Common myeloid progenitor, CD34-positive (primary cell): ENCODE measurements around the gene PLEKHA5.

Source experiments
- CTCF ChIA-PET: fragments of 350-600 bp; sonication (Branson Sonifier 250); formaldehyde crosslinking; loops from one replicate; lab custom pipeline; 2021; ENCODE audit warnings: antibody characterized with exemption; lab: Charles Lee
- POLR2A ChIA-PET: fragments of 350-600 bp; sonication (Branson Sonifier 250); formaldehyde crosslinking; loops from one replicate; lab custom pipeline; 2021; ENCODE audit warnings: antibody characterized with exemption; lab: Charles Lee
- DNase-seq, 3 donors: peaks; one replicate each; pipeline versions ENCODE4 v3.0.0 to v3.0.0-alpha.2; 2013
- H3K27ac ChIP-seq, 2 experiments: 1 replicate in 1 of 2; 2 replicates in 1 of 2; pipeline ENCODE4 v1.7.0; 2013; ENCODE audit warnings: inconsistent platforms in 2 of 2, low read length in 2 of 2, mild to moderate bottlenecking in 2 of 2, low read depth in 1 of 2, moderate library complexity in 1 of 2; ENCODE audit not compliant: severe bottlenecking in 2 of 2, insufficient read depth in 1 of 2, poor library complexity in 1 of 2
- H3K27me3 ChIP-seq, 5 experiments: replicated peaks in 2 of 5; 1 replicate in 3 of 5; 2 replicates in 2 of 5; pipeline versions ENCODE4 v1.6.1 to v1.7.0; 2013; ENCODE audit warnings: low read length in 4 of 5, mild to moderate bottlenecking in 2 of 5, moderate library complexity in 2 of 5, inconsistent platforms in 1 of 5; ENCODE audit not compliant: insufficient read depth in 5 of 5, control insufficient read depth in 4 of 5
- H3K36me3 ChIP-seq, 4 experiments: 1 replicate in 2 of 4; 2 replicates in 2 of 4; pipeline versions ENCODE4 v1.6.1 to v1.7.0; 2013; ENCODE audit warnings: low read length in 3 of 4, control low read depth in 1 of 4, mild to moderate bottlenecking in 1 of 4; ENCODE audit not compliant: control insufficient read depth in 4 of 4, insufficient read depth in 4 of 4
- H3K4me1 ChIP-seq, 4 experiments: 1 replicate in 3 of 4; 2 replicates in 1 of 4; pipeline versions ENCODE4 v1.6.1 to v1.7.1; 2013; ENCODE audit warnings: low read length in 3 of 4, mild to moderate bottlenecking in 3 of 4, control low read depth in 1 of 4, inconsistent platforms in 1 of 4, moderate library complexity in 1 of 4; ENCODE audit not compliant: control insufficient read depth in 4 of 4, insufficient read depth in 4 of 4; ENCODE audit errors: control extremely low read depth in 1 of 4
- H3K4me3 ChIP-seq, 7 experiments: 1 replicate in 4 of 7; 2 replicates in 3 of 7; pipeline versions ENCODE4 v1.5.1 to v1.7.0; 2013; ENCODE audit warnings: mild to moderate bottlenecking in 7 of 7, low read length in 6 of 7, moderate library complexity in 6 of 7, inconsistent platforms in 2 of 7, low read depth in 2 of 7, control low read depth in 1 of 7; ENCODE audit not compliant: insufficient read depth in 4 of 7, control insufficient read depth in 1 of 7; ENCODE audit errors: extremely low read depth in 1 of 7
- H3K9me3 ChIP-seq, 5 experiments: 1 replicate in 4 of 5; 2 replicates in 1 of 5; pipeline versions ENCODE4 v1.6.1 to v1.7.1; 2013; ENCODE audit warnings: low read length in 4 of 5, mild to moderate bottlenecking in 2 of 5, inconsistent platforms in 1 of 5, low read depth in 1 of 5, moderate library complexity in 1 of 5; ENCODE audit not compliant: control insufficient read depth in 4 of 5, insufficient read depth in 2 of 5; ENCODE audit errors: control extremely low read depth in 1 of 5
- WGBS: methylation state at CpG from one replicate; pipeline ENCODE4 v1.1.5; 2013; ENCODE audit not compliant: insufficient coverage; 5-methylcytosine and 5-hydroxymethylcytosine counted together

The PLEKHA5 gene

DNA sequence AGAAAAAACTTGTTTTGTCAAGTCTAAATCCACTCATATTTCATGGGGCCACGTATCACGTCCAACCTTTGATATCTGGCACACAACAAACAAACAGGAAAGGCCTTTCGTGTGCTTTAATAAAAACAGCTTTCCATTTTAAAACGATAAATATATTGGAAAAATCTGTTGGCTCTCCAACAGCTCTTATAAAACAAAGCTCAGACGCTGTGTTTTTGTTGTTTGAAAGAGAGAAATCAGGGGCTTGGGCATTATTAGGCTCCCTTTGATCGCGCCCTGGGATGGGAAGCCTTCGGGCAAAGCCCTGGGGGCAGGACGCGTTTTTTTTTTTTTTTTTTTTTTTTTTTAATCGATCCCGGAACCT lies 429 bp upstream of the PLEKHA5 start:
- H3K27me3 ChIP-seq = no peaks in the 10 kb centered on the region
- H3K27ac ChIP-seq = peak overlapping the region in 1 of 2 experiments; percentile 53
- ChIA-PET POLR2A (no interaction called here), CTCF (interaction anchor here (1.2 kb wide), 1 partner anchor 57 kb away, joined by 4 read pairs; no protein-coding TSS in a partner anchor)
- no peaks in the 10 kb centered on the region for H3K36me3 ChIP-seq
- WGBS = 0% methylated on average over 6 of the region's 12 CpGs
- H3K9me3 ChIP-seq = peaks cover 4 to 27% (median 11%) of the 10 kb centered on the region in 5 experiments
- peak in 2 of 3 donors; percentile 62 to 74 for DNase-seq
- peaks cover 7 to 12% (median 9%) of the 10 kb centered on the region in 4 experiments for H3K4me1 ChIP-seq
- peak overlapping the region in 6 of 7 experiments; percentile 75 to 94 (median 86) for H3K4me3 ChIP-seq

DNA sequence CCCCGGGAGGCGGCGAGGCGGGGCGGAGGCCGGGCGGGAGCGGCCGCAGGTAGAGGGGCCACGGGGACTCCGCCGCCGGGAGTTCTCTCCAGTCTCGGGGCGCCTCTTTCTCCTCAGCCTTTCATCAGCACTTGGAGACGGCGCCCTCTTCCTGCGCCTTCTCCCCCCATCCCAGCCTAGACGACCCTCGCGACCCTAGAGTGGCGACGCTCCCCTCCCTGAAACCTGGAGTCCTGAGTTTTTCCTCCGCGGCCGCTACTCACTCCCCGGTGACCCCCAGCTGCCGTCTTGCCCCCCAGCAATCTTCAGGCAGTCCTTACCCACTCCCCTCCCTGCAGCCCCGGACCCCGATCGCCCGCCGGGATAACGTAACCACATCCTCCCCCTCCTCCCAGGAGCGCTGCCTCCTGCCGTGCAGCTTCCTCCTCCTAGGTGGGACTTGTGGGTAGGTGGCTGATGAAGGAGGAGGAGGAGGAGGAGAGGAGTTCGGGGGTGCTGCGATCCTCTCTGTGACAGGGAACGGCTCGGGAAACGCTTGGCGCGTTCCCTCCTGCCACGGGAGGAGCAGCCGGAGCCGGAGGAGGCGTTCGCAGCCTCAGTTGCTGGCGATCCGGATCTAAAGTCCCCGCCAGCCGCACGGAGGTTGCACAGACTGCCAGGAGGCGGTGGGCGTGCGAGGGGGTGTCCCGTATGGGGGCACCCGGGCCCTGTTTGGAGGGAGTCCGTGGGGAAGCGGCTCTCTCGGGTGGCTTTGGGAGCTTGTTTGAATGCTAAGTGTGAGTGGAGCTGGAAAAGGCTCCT lies 891 bp downstream of the PLEKHA5 start:
- peak overlapping the region; percentile 51 to 94 (median 92) for H3K4me3 ChIP-seq
- 0% methylated on average over 30 of the region's 61 CpGs for WGBS
- DNase-seq = peak in 2 of 3 donors; percentile 43 to 58
- H3K9me3 ChIP-seq = peaks cover 3 to 26% (median 11%) of the 10 kb centered on the region in 5 experiments
- no peaks in the 10 kb centered on the region for H3K27me3 ChIP-seq
- CTCF ChIA-PET = interaction anchor here (0.9 to 1.3 kb wide), 4 partner anchors 12 to 60 kb away, joined by 3 read pairs; no protein-coding TSS in a partner anchor
- peak overlapping the region; percentile 64 to 82 for H3K27ac ChIP-seq
- H3K36me3 ChIP-seq = peaks cover 0 to 4% (median 1%) of the 10 kb centered on the region in 4 experiments
- POLR2A ChIA-PET = no interaction called here
- peaks cover 7 to 12% (median 9%) of the 10 kb centered on the region in 4 experiments for H3K4me1 ChIP-seq

DNA sequence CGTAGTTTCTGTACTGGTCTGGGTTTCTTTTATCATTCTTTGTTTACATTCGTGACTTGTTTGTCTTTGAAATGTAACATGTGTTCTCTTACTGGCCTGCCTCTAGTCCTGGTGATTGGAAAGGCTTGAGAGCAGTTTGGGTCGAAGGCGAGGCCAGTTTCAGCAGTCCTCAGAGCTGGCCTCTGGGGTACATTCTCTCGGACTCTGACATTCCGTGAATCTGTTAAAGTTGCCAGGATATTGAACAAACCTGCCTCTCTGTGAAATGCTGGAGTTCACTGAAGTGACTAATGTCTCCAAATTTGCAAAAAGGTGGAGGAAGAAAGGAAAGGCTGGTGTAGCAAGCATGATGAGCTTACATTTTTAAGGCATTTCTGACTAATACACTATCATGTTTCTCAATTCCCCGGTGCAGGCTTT lies 1.5 kb downstream of the PLEKHA5 start:
- H3K27ac ChIP-seq = peak overlapping the region; percentile 64 to 82
- ChIA-PET POLR2A (no interaction called here), CTCF (interaction anchor here (0.9 to 1.5 kb wide), 5 partner anchors 12 to 60 kb away, joined by 3 to 6 read pairs (median 3); no protein-coding TSS in a partner anchor)
- peaks cover 0 to 4% (median 2%) of the 10 kb centered on the region in 4 experiments for H3K36me3 ChIP-seq
- H3K4me1 ChIP-seq = peaks cover 7 to 12% (median 9%) of the 10 kb centered on the region in 4 experiments
- WGBS = 5% methylated on average over 4 of the region's 7 CpGs
- peak in 2 of 3 donors; percentile 30 to 44 for DNase-seq
- peaks cover 3 to 24% (median 11%) of the 10 kb centered on the region in 5 experiments for H3K9me3 ChIP-seq
- H3K4me3 ChIP-seq = peak overlapping the region; percentile 51 to 94 (median 92)
- H3K27me3 ChIP-seq = no peaks in the 10 kb centered on the region

DNA sequence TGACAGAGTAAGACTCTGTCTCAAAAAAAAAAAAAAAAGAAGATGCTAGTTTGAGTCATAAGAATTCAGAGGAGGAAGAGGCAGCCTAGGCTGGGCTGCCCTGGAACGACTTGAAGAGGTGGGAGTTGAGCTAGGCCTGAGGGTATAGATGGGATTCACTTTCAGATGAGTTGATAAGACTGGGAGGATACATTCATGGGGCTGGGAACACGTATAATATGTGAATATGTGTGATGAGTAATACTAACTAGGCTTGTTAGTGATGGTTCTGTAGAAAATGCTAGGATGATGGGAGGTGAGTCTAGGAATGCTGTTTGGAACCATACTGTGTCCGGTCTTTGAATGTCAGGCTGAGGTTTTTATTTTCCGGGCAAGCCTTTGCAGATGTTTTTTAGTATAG lies 9.0 kb downstream of the PLEKHA5 start:
- H3K27ac ChIP-seq = no peak overlapping the region
- no peaks in the 10 kb centered on the region for H3K9me3 ChIP-seq
- peaks cover 0 to 13% (median 10%) of the 10 kb centered on the region in 4 experiments for H3K36me3 ChIP-seq
- H3K4me3 ChIP-seq = no peak overlapping the region
- ChIA-PET CTCF (interaction anchor here (0.8 kb wide), 1 partner anchor 41 kb away, joined by 3 read pairs; no protein-coding TSS in a partner anchor), POLR2A (no interaction called here)
- H3K4me1 ChIP-seq = peaks cover 0 to 7% (median 0%) of the 10 kb centered on the region in 4 experiments
- 94% methylated on average over 4 of the region's 4 CpGs for WGBS
- no peak for DNase-seq
- no peaks in the 10 kb centered on the region for H3K27me3 ChIP-seq

DNA sequence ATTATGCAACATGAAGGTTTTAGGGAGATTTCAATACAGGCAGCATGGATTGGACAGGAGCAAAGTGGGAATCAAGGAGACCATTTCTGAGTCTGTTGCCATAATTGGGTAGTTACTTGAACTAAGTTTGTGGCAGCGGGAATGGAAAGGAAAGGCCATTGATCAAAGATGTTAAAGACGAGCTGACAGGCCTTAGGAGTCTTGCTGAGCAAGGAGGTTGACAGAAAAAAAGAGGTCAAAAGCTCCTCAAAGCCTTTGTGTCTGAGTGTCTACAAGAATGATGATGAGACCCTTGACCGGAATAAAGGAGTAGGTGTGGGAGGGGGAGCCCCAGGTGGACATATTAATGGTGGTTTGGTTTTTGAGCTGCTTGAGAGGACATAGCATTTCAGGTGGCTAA lies 9.4 kb downstream of the PLEKHA5 start:
- 94% methylated on average over 2 of the region's 3 CpGs for WGBS
- POLR2A ChIA-PET = no interaction called here
- no peaks in the 10 kb centered on the region for H3K27me3 ChIP-seq
- no peak overlapping the region for H3K27ac ChIP-seq
- DNase-seq = no peak
- CTCF ChIA-PET = interaction anchor here (0.8 kb wide), 1 partner anchor 40 kb away, joined by 3 read pairs; no protein-coding TSS in a partner anchor
- no peaks in the 10 kb centered on the region for H3K9me3 ChIP-seq
- peaks cover under 1 to 13% (median 10%) of the 10 kb centered on the region in 4 experiments for H3K36me3 ChIP-seq
- peaks cover 0 to 7% (median 0%) of the 10 kb centered on the region in 4 experiments for H3K4me1 ChIP-seq
- no peak overlapping the region for H3K4me3 ChIP-seq

DNA sequence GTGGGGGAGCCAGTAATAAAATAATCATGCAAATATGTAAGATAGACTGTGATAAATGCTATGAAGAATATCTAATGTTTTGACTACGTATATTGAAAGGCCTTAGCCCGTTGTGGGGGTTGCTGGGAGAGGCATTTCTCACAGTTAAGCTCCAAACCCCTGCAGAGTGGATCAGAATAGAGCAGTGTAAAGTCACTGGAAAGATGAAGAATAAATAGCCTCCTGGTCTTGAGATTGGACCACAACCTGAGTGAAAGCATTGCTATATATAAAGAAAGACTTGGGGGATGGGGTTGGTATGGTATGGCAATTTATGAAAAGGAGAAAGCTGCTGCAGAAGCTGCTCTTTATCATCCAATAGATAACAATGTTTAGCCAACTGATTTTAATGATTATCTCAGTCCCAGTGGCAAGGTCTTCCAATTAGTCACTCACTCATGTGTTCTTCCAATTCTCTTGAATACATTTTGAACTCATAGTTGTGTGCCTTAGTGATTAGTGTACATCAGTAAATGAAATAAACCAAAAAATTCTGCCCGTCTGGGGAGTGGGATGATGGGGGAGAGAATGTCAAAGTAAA lies 10.2 kb downstream of the PLEKHA5 start:
- 100% methylated on average over 2 of the region's 3 CpGs for WGBS
- Histone ChIP-seq H3K4me1 (peaks cover 0 to 7% (median 0%) of the 10 kb centered on the region in 4 experiments), H3K9me3 (no peaks in the 10 kb centered on the region), H3K27me3 (no peaks in the 10 kb centered on the region), H3K4me3 (no peak overlapping the region), H3K36me3 (peaks cover 4 to 19% (median 13%) of the 10 kb centered on the region in 4 experiments), H3K27ac (no peak overlapping the region)
- ChIA-PET CTCF (no interaction called here), POLR2A (no interaction called here)
- no peak for DNase-seq
